ENCODE results near the gene PRRG2. TPM values are rescaled to one million over a fixed set of nuclear protein-coding genes. Genes with fewer than 3 reads are reported as not detected.
A peak's percentile ranks its signal among the peaks of the same experiment; 100 is the strongest.

The PRRG2 gene
- total and polyA plus RNA-seq, 2 experiments from 2014 or later: 2.0 to 3.8 TPM

- TF ChIP-seq CREB1 (CRISPR knock-in tag; IDR thresholded peaks at IDR 0.05; ENCODE audit: low read depth): no peak
- no peak for TF ChIP-seq EZH2phosphoT487 (IDR thresholded peaks at IDR 0.05; ENCODE audit: unreplicated experiment)
- no peak for TF ChIP-seq NANOG (IDR thresholded peaks at IDR 0.05; ENCODE audit: borderline replicate concordance)
- no peak for TF ChIP-seq JUNB (IDR thresholded peaks at IDR 0.05; ENCODE audit: unreplicated experiment)
- no peak for TF ChIP-seq ZNF114 (CRISPR knock-in tag; IDR thresholded peaks at IDR 0.05)
- TF ChIP-seq ETS1 (IDR thresholded peaks at IDR 0.05): no peak
- TF ChIP-seq STAT1 (IDR thresholded peaks at IDR 0.05; ENCODE audit: unreplicated experiment): no peak
- no peak for TF ChIP-seq EZH2 (IDR thresholded peaks at IDR 0.05; ENCODE audit: low read depth, unreplicated experiment)
- TF ChIP-seq POLR2AphosphoS5 (IDR thresholded peaks at IDR 0.05; ENCODE audit: low read depth): no peak
These were observed 26.4 kb upstream of the PRRG2 start (continued) for GRCh38 chr19:49554701-49555181.

GRCh38 chr19:49555600-49556411, 25.3 kb upstream of the PRRG2 start:
- peak overlapping the region; percentile 87 for H3K4me3 ChIP-seq
- peak overlapping the region; percentile 88 for H3K27ac ChIP-seq (ENCODE audit: low read depth)
- H3K36me3 ChIP-seq (ENCODE audit: insufficient read depth): no peaks in the 10 kb centered on the region; the same call in 1 of the 2 replicates
- H3F3A ChIP-seq (replicated peaks; ENCODE audit: low read depth): peaks cover 35% of the 10 kb centered on the region
- TF ChIP-seq POLR2AphosphoS5 (IDR thresholded peaks at IDR 0.05; ENCODE audit: low read depth) (0 out of 2 replicates have a peak, but pooled peaks have one; percentile 48), REST (IDR thresholded peaks at IDR 0.05; ENCODE audit: unreplicated experiment) (no peak), EZH2 (IDR thresholded peaks at IDR 0.05; ENCODE audit: low read depth, unreplicated experiment) (no peak)
- DNase-seq (ENCODE audit: low spot score) (peak; percentile 98), ATAC-seq (peak; percentile 65)
- Mint-ChIP-seq H3K4me3 (peak overlapping the region; percentile 80), H3K4me1 (peaks cover 19% of the 10 kb centered on the region), H3K27ac (peak overlapping the region; percentile 93), H3K9me3 (no peaks in the 10 kb centered on the region), H3K36me3 (ENCODE audit: low read depth) (peaks cover 50% of the 10 kb centered on the region), H3K27me3 (ENCODE audit: insufficient read depth, low read depth, poor library complexity) (peaks cover 19% of the 10 kb centered on the region)
- H3K27me3 ChIP-seq (ENCODE audit: insufficient read depth): no peaks in the 10 kb centered on the region
- H3K9me2 ChIP-seq (ENCODE audit: insufficient read depth): no peaks in the 10 kb centered on the region
- H3K4me2 ChIP-seq: peak overlapping the region; percentile 94
- H3K79me2 ChIP-seq (replicated peaks; ENCODE audit: insufficient read depth): no peaks in the 10 kb centered on the region
- H3K4me1 ChIP-seq (ENCODE audit: insufficient read depth): peaks cover 13% of the 10 kb centered on the region; the same call in 1 of the 2 replicates
- peak overlapping the region; percentile 90; the same call in 1 of the 2 replicates for H2AFZ ChIP-seq
- H4K20me1 ChIP-seq (replicated peaks; ENCODE audit: insufficient read depth): no peaks in the 10 kb centered on the region
